Measurements from ENCODE around the gene ZNF584.

Gene ZNF584

GRCh38 chr19:58466089-58466759, 57.8 kb downstream of the ZNF584 start:
- no peak for DNase-seq (ENCODE audit: low read depth in 2 of 2)

GRCh38 chr19:58466760-58467589, 58.5 kb downstream of the ZNF584 start, which contains the start of gene ZNF324:
Gene ZNF324 (plus strand): TSS chr19:58467080. CDS start chr19:58469186, 2,106 bp downstream.
- DNase-seq (ENCODE audit: low read depth in 2 of 2): peak; percentile 93 to 94

All from stimulated activated CD8-positive, alpha-beta memory T cell treated with anti-CD3 and anti-CD28 coated beads, Interleukin-15, amount 100 ng/mL, for 4 hours (primary cell).